SK-N-SH (cell line): ENCODE data around the gene PAPSS2.

Source experiments
- CTCF ChIP-seq: fragments of 200-600 bp; sonication (generic); IDR thresholded peaks from 2 replicates; pipeline ENCODE4 v1.6.1; 2017; ENCODE audit warnings: antibody characterized with exemption, mild to moderate bottlenecking, moderate library complexity
- EZH2phosphoT487 ChIP-seq: fragments of 200-600 bp; sonication (generic); IDR thresholded peaks from 2 replicates; pipeline ENCODE4 v1.6.1; 2017; ENCODE audit warnings: low read depth, mixed run types, mild to moderate bottlenecking, antibody characterized with exemption, moderate library complexity, borderline replicate concordance
- IRF3 ChIP-seq: fragments of 150-350 bp; IDR thresholded peaks from 2 replicates; pipeline ENCODE4 v1.6.1; 2016; ENCODE audit warnings: mild to moderate bottlenecking, low read depth, low read length
- POLR2AphosphoS5 ChIP-seq: IDR thresholded peaks from 2 replicates; pipeline ENCODE4 v1.6.1; 2012; ENCODE audit warnings: low read depth, low read length
- SMC3 ChIP-seq: IDR thresholded peaks from 2 replicates; pipeline ENCODE4 v1.6.1; 2012; ENCODE audit warnings: low read depth, low read length, improper control_type of control experiment
- TAF1 ChIP-seq: IDR thresholded peaks from 2 replicates; pipeline ENCODE4 v1.6.1; 2012; ENCODE audit warnings: low read depth, mild to moderate bottlenecking, low read length, moderate library complexity, borderline replicate concordance

- TF ChIP-seq CTCF (no peak), EZH2phosphoT487 (no peak), POLR2AphosphoS5 (no peak), TAF1 (no peak), IRF3 (no peak), SMC3 (no peak)
Observed at GRCh38 chr10:87746911-87747310, 87.2 kb downstream of the PAPSS2 start.
